Esophagus squamous epithelium (tissue), 4 donors: ENCODE results near the gene CORO7.

Experiments used
- CTCF ChIP-seq, 6 experiments: fragments of 450-650 bp in 4 of 6; fragments of 200-600 bp in 2 of 6; sonication (generic) in 2 of 6; IDR thresholded peaks; one replicate each; pipeline ENCODE4 v1.5.1; 2016 to 2019; ENCODE audit warnings: antibody characterized with exemption in 6 of 6, mild to moderate bottlenecking in 4 of 6, moderate library complexity in 4 of 6
- POLR2A ChIP-seq, 4 donors: fragments of 450-650 bp; IDR thresholded peaks; one replicate each; pipeline ENCODE4 v1.6.1; 2017; ENCODE audit warnings: antibody characterized with exemption in 4 of 4, mild to moderate bottlenecking in 4 of 4, moderate library complexity in 3 of 4

- TF ChIP-seq CTCF (IDR thresholded peaks at IDR 0.05) (no peak), POLR2A (IDR thresholded peaks at IDR 0.05) (no peak)
Measured at GRCh38 chr16:4401510-4401909, 14.9 kb downstream of the CORO7 start.
